ENCODE results near the gene BAIAP2L1.
A peak's percentile ranks its signal among the peaks of the same experiment; 100 is the strongest.

The BAIAP2L1 gene

DNA sequence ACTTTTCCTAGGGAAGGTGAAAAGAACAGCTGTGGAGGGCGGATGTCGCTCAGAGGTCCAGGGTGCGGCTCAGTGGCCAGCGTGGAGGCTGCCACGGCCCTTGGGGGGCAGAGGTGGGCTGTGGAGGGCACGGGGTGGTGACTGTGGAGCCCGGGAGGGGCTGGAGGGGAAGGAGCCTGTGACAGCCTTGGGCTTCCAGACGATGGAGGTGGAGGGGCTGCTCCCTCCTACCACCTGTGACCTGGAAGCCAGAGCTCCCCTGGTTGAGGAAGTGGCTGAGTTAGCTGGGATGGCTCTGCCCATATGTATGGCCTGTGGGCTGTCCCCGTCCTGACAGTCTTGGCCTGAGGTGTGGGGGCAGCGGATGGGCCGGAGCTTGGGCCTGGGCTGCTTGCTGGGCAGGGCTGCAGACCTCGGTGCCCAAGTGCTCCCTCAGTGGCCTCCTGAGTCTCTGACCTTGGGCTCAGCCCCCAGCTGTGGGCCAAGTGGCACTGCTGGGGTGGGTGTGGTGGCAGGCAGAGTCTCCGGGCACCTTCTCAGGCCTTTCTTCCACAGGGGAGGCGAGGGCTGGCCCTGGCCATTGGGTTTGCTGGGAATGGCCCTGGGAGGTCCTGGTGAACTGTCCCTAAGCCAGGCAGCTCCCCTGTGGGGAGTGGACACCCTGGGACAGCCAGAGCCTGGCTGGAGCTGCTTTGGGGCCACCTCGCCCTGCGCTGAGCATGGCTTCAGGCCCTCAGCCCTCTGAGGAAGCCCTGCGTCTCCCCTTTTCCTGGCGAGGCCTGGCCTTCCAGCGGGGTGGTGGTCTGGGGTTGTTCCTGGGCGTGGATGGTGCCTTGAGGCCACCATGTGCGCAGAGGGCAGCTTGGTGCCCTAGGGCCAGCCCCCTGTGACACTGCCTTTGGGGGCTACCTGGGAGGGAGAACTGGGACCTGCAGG is 115.5 kb downstream of the BAIAP2L1 start:
- peaks cover 84% of the 10 kb centered on the region for H3K79me2 ChIP-seq (ENCODE audit: control insufficient read depth, insufficient read depth, low read length, unreplicated experiment)
- peaks cover 51% of the 10 kb centered on the region for H3K4me1 ChIP-seq (ENCODE audit: control insufficient read depth, insufficient read depth, low read length, unreplicated experiment)
- no peak overlapping the region for H2AFZ ChIP-seq (ENCODE audit: low read length, unreplicated experiment)
- no peaks in the 10 kb centered on the region for H3K27me3 ChIP-seq (ENCODE audit: insufficient read depth, low read length)
- H3K4me3 ChIP-seq (ENCODE audit: low read depth, low read length), result peak overlapping the region; percentile 87
- H3K36me3 ChIP-seq (ENCODE audit: insufficient read depth, low read length), result peaks cover 4% of the 10 kb centered on the region; the same call in 1 of the 2 replicates
- peak overlapping the region; percentile 78 for H3K27ac ChIP-seq (ENCODE audit: low read depth, low read length)

DNA sequence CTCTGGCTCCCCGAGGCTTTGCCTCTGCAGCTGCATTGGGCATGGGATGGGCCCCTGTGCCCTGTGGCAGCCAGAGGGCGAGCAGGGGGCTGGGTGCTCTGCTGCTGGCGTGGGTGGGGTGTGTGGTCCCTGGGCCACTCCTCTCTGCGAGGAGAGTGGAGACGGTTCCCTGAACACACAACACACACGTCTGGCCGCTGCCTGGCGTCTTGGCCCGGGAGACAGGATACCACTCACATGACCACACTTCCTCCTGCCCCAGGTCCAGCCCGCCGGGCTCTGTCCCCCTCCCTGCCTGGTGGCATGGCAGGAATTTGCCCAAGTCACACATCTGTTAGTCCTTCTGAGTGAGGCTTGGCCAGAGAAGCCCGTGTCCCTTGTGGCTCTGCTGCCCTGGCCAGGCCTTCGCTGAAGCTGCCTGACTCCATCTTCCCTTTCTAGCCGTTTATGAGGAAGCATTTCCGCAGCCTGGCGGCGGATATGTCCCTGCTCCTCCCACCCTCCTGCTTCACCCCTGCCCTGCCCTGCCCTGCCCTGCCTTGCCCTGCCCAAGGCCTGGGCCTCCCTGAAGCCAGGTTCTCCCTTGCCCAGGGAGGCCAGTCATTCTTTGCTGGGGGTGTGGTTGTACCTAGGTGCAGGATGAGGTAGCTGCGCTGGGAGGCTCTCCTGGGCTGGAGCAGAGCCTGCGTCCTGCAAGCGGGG is 116.4 kb downstream of the BAIAP2L1 start:
- Histone ChIP-seq H2AFZ (ENCODE audit: low read length, unreplicated experiment) (no peak overlapping the region), H3K79me2 (ENCODE audit: control insufficient read depth, insufficient read depth, low read length, unreplicated experiment) (peaks cover 78% of the 10 kb centered on the region), H3K27me3 (ENCODE audit: insufficient read depth, low read length) (no peaks in the 10 kb centered on the region), H3K27ac (ENCODE audit: low read depth, low read length) (peak overlapping the region; percentile 78), H3K4me3 (ENCODE audit: low read depth, low read length) (peak overlapping the region; percentile 87), H3K4me1 (ENCODE audit: control insufficient read depth, insufficient read depth, low read length, unreplicated experiment) (peaks cover 51% of the 10 kb centered on the region), H3K36me3 (ENCODE audit: insufficient read depth, low read length) (peaks cover 4% of the 10 kb centered on the region; the same call in 1 of the 2 replicates)

DNA sequence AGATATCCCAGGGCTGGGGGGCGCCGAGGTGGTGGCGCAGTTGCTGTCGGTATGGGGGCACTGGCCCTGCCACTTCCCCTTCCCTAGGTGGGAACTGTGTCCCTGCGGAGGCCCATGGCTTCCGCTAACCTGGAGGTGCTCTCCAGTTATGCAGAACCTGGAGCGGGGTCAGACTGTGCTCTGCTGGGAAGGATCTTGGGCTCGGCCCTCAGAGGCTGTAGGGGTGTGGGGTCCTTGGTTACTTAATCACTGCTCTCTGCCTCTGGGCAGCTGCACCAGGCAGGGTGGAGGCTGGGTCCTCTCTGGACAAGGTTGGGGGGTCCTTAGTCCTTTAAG is 117.0 kb downstream of the BAIAP2L1 start:
- peaks cover 72% of the 10 kb centered on the region for H3K79me2 ChIP-seq (ENCODE audit: control insufficient read depth, insufficient read depth, low read length, unreplicated experiment)
- peak overlapping the region; percentile 78 for H3K27ac ChIP-seq (ENCODE audit: low read depth, low read length)
- no peak overlapping the region for H2AFZ ChIP-seq (ENCODE audit: low read length, unreplicated experiment)
- peak overlapping the region; percentile 87 for H3K4me3 ChIP-seq (ENCODE audit: low read depth, low read length)
- peaks cover 4% of the 10 kb centered on the region; the same call in 1 of the 2 replicates for H3K36me3 ChIP-seq (ENCODE audit: insufficient read depth, low read length)
- no peaks in the 10 kb centered on the region for H3K27me3 ChIP-seq (ENCODE audit: insufficient read depth, low read length)
- H3K4me1 ChIP-seq (ENCODE audit: control insufficient read depth, insufficient read depth, low read length, unreplicated experiment), result peaks cover 48% of the 10 kb centered on the region

DNA sequence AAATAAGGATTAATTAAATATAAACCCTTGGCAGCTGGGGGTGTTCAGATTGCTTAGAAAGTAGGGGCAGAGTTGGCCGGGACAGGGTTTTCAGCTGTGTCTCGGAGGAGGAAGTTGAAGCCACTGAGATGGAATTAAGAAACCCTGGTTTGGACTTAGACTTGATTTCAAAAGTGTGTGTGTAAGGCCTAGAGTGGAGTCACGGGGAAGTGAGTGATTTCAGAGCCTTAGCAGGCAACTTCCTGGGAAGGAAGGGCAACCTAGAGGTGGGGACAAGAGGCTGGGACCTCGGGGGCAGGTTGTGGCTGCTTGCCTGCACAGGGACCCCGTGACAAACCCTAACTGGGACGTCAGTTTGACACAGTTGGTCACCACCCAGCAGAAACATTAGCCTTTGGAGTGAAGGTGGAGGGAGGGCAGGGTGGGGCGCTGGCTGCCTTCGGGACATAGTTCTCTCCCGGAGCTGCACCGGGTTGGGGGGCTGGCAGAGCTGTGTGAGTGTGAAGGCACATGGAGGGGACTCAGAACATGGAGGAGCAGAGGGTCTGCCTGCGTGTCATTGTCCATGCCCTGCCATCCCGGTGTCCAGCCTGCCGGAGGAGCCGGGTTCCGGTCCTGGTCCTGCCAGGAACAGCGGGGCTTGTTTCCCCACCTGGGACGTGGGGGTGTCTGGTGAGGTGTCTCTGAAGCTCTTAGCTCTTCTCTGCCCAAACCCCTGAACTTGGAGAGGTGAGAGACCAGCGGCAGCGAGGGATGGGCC is 117.6 kb downstream of the BAIAP2L1 start:
- H3K27ac ChIP-seq (ENCODE audit: low read depth, low read length), result peak overlapping the region; percentile 78

DNA sequence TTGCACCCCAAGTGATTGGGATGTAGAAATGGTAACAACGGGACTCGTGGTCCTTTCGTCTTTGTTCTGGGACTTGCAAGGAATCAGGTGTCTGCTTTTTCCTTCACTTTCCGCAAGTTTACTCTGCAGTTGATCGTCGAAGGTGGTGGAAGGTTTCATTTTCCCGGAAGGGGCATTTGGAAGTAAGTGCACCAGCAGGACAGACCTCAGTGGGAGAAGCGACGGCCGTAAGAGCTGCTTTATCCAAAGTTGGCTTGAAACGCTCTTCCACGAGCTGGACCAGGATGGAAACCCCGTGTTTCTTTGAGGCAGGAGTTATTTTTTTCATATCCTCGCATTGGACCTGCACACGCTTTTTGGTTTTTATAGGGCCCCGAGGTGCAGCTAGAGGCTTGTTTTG is 118.2 kb downstream of the BAIAP2L1 start:
- Histone ChIP-seq H3K4me1 (ENCODE audit: control insufficient read depth, insufficient read depth, low read length, unreplicated experiment) (peaks cover 42% of the 10 kb centered on the region), H3K36me3 (ENCODE audit: insufficient read depth, low read length) (peaks cover 4% of the 10 kb centered on the region; the same call in 1 of the 2 replicates), H3K27me3 (ENCODE audit: insufficient read depth, low read length) (no peaks in the 10 kb centered on the region), H2AFZ (ENCODE audit: low read length, unreplicated experiment) (no peak overlapping the region), H3K27ac (ENCODE audit: low read depth, low read length) (peak overlapping the region; percentile 78), H3K79me2 (ENCODE audit: control insufficient read depth, insufficient read depth, low read length, unreplicated experiment) (peaks cover 60% of the 10 kb centered on the region), H3K4me3 (ENCODE audit: low read depth, low read length) (peak overlapping the region; percentile 87)

More for the DNA sequence above, 117.6 kb downstream of the BAIAP2L1 start:
- Histone ChIP-seq H3K79me2 (ENCODE audit: control insufficient read depth, insufficient read depth, low read length, unreplicated experiment) (peaks cover 66% of the 10 kb centered on the region), H2AFZ (ENCODE audit: low read length, unreplicated experiment) (no peak overlapping the region), H3K27me3 (ENCODE audit: insufficient read depth, low read length) (no peaks in the 10 kb centered on the region), H3K4me1 (ENCODE audit: control insufficient read depth, insufficient read depth, low read length, unreplicated experiment) (peaks cover 48% of the 10 kb centered on the region), H3K4me3 (ENCODE audit: low read depth, low read length) (peak overlapping the region; percentile 87), H3K36me3 (ENCODE audit: insufficient read depth, low read length) (peaks cover 4% of the 10 kb centered on the region; the same call in 1 of the 2 replicates)

DNA sequence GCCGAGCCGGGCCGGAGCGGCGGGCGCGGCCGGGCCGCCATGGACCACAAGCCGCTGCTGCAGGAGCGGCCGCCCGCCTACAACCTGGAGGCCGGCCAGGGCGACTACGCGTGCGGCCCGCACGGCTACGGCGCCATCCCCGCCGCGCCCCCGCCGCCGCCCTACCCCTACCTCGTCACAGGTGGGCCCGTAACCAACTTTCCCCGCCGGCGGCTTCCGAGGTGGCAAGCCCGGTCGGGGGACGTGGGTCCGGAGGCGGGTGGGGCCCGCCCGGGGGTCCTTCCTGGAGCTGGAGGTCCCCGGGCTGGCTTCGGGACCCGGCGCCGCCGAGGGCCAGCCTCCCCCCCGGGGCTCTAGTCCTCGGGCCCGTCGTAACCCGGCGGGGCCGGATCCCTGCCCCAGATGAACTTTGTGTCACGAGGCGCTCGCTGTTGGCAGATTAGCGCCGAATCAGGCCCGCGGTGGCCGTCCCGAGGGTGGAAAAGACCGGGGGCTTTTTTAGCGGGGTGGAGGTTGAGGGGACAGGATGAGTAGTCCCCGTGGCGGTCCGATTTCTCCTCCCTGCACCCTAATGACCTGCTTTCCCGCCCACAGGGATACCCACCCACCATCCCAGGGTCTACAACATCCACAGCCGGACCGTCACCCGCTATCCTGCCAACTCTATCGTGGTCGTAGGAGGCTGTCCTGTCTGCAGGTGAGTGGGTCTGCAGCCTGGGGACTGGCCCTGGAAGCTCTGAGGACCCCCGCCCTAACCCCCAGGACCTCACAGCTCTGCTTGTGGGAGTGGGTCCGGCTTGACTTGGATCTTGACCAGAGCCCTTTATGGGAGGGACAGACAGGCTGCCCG is 118.9 kb downstream of the BAIAP2L1 start:
- Histone ChIP-seq H3K36me3 (ENCODE audit: insufficient read depth, low read length) (peaks cover 4% of the 10 kb centered on the region; the same call in 1 of the 2 replicates), H3K27ac (ENCODE audit: low read depth, low read length) (peak overlapping the region; percentile 78), H3K4me1 (ENCODE audit: control insufficient read depth, insufficient read depth, low read length, unreplicated experiment) (peaks cover 34% of the 10 kb centered on the region), H3K27me3 (ENCODE audit: insufficient read depth, low read length) (no peaks in the 10 kb centered on the region), H3K4me3 (ENCODE audit: low read depth, low read length) (peak overlapping the region; percentile 87), H3K79me2 (ENCODE audit: control insufficient read depth, insufficient read depth, low read length, unreplicated experiment) (peaks cover 53% of the 10 kb centered on the region), H2AFZ (ENCODE audit: low read length, unreplicated experiment) (no peak overlapping the region)

DNA sequence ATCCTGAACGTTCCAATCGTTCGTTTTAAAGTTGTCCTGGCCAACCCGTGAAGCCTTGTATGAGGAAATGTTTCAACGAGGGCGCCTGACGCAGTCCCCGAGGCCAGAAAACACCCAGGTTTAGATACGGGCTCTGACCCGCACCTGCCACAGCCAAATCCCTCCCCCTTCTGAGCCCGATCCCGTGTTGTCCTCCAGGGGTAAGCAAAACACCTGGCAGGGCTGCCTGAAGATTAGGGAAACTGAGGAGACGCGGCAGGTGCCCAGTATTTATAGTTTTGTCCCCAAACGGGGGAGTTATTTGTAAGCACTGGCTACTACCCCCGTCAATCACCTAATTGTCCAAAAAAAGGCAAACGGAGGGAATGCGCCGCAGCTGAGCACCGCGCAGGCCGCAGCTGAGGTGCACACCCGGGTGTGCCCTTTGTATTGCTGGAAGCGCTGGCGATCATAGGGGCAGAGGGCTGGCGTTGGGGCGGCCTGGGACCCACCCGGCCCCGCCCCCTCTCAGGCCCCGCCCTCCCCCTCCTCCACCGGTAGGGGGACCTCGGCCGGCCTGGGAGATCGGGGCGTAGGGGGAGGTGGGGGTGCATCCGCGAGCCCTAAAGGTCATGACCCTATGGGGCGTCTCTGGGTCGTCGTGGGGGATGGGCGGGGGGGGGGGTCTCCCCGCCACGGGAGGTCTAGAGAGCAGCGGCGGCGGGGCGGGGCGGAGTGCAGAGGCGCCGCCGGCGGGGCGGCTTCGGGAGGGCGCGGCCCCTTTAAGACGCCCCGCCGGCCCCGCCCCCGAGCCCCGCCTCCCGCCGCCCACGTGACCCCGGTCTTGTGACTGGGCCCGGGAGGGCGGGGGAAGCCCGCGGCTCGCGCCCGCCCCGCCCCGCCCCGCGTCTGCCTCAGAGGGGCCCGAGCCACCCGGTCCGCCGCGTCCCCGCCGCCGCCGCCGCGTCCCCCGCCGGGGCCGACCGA is 119.8 kb downstream of the BAIAP2L1 start, which contains the start of gene BRI3:
Gene BRI3 (plus strand): TSS at position 896 of the 966 bp plus-strand sequence. CDS start 110 bp downstream, outside the sequence.
- Histone ChIP-seq H2AFZ (ENCODE audit: low read length, unreplicated experiment) (peak within 1 kb of the TSS; percentile 99), H3K4me3 (ENCODE audit: low read depth, low read length) (peak within 1 kb of the TSS; percentile 87), H3K4me1 (ENCODE audit: control insufficient read depth, insufficient read depth, low read length, unreplicated experiment) (peaks cover 25% of the 10 kb centered on the region), H3K79me2 (ENCODE audit: control insufficient read depth, insufficient read depth, low read length, unreplicated experiment) (peaks cover 44% of the 10 kb centered on the region), H3K36me3 (ENCODE audit: insufficient read depth, low read length) (peaks cover 4% of the 10 kb centered on the region; the same call in 1 of the 2 replicates), H3K27me3 (ENCODE audit: insufficient read depth, low read length) (no peaks in the 10 kb centered on the region), H3K27ac (ENCODE audit: low read depth, low read length) (peak within 1 kb of the TSS; percentile 78)

DNA sequence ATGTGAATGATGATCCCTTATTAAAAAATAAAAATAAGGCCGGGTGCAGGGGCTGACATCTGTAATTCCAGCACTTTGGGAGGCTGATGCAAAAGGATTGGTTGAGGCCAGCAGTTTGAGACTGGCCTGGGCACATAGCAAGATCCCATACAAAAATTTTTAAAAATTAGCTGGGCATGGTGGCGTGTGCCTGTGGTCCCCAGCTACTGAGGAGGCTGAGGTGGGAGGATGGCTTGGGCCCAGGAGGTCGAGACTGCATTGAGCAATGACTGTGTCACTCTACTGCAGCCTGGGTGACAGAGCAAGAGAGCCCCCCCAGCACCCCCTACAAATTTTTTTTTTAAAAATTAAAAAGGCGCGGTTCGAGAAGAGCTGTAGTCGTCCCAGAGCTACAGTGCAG is 120.6 kb downstream of the BAIAP2L1 start:
- Histone ChIP-seq H3K36me3 (ENCODE audit: insufficient read depth, low read length) (peaks cover 4% of the 10 kb centered on the region; the same call in 1 of the 2 replicates), H3K27me3 (ENCODE audit: insufficient read depth, low read length) (no peaks in the 10 kb centered on the region), H2AFZ (ENCODE audit: low read length, unreplicated experiment) (no peak overlapping the region), H3K4me1 (ENCODE audit: control insufficient read depth, insufficient read depth, low read length, unreplicated experiment) (peaks cover 18% of the 10 kb centered on the region), H3K27ac (ENCODE audit: low read depth, low read length) (no peak overlapping the region), H3K79me2 (ENCODE audit: control insufficient read depth, insufficient read depth, low read length, unreplicated experiment) (peaks cover 36% of the 10 kb centered on the region), H3K4me3 (ENCODE audit: low read depth, low read length) (peak overlapping the region; percentile 83)

DNA sequence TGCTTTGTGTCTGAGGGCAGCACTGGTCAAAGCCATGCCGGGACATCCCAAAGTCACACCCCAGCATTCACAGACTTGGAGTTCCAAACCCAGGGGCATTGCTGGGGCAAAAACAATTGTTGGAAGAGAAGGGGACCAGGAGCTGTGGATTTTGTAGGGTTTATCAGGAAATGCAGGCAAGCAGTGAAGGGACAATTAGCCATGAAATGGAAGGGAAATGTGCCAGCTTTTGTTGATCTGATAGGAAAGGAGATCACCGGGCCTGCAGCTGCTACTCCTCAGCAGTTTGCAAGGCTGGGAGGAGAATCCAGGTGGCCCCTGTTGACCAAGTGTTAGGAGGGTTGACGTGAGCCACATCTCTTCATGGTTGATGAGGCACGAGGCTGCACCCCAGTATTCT is 122.0 kb downstream of the BAIAP2L1 start:
- Histone ChIP-seq H2AFZ (ENCODE audit: low read length, unreplicated experiment) (no peak overlapping the region), H3K36me3 (ENCODE audit: insufficient read depth, low read length) (peaks cover 4% of the 10 kb centered on the region; the same call in 1 of the 2 replicates), H3K79me2 (ENCODE audit: control insufficient read depth, insufficient read depth, low read length, unreplicated experiment) (peaks cover 23% of the 10 kb centered on the region), H3K27me3 (ENCODE audit: insufficient read depth, low read length) (no peaks in the 10 kb centered on the region), H3K4me3 (ENCODE audit: low read depth, low read length) (no peak overlapping the region), H3K27ac (ENCODE audit: low read depth, low read length) (no peak overlapping the region), H3K4me1 (ENCODE audit: control insufficient read depth, insufficient read depth, low read length, unreplicated experiment) (peaks cover 4% of the 10 kb centered on the region)
